Measurements from ENCODE around the gene MATCAP1. TPM values are rescaled to one million over a fixed set of nuclear protein-coding genes. Genes with fewer than 3 reads are reported as not detected.

Gene MATCAP1
- total RNA-seq, 6 experiments from 2014 or later, result 3.5 to 13.8 (median 9.3) TPM

GRCh38 chr16:67174706-67175231 is 9.0 kb downstream of the MATCAP1 start:
- Histone ChIP-seq H3K9me3 (no peaks in the 10 kb centered on the region), H3K4me3 (peak overlapping the region; percentile 46 to 48 (median 47)), H3K4me1 (peaks cover 0 to 36% (median 10%) of the 10 kb centered on the region in 4 donors), H3K27me3 (no peaks in the 10 kb centered on the region), H3K36me3 (no peaks in the 10 kb centered on the region), H3K27ac (peak overlapping the region; percentile 63 to 76 (median 71))
- 49% methylated on average over 5 of the region's 31 CpGs for WGBS (ENCODE audit: insufficient coverage, low coverage, low lambda C conversion rate, missing lambda C conversion rate)
- no peak for ATAC-seq
- intact Hi-C loops (cut with DNase I), result no loop called here
- no peak for DNase-seq
- TF ChIP-seq CTCF (IDR thresholded peaks at IDR 0.05), result no peak

GRCh38 chr16:67173808-67174705 is 9.7 kb downstream of the MATCAP1 start:
- intact Hi-C loops (cut with DNase I), result no loop called here

DNA sequence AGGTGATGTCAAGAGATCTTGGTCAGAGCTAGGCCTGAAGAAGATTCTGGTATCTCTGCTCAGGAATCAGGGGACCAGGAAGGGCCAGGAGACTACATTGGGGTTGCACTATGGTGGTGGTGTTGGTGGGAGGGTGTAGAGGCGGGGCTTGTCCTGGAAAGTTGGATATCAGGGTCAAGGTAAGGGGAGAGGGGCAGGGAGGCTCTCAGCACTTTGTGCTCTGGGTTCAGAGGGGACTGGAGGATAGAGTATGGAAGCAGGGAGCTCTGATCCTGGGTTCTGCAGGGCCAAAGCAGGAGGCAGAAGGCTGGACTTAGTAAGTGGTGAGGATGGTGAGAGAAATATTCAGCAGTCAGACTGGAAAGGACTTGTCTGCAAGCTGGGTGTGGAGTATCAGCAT is 10.4 kb downstream of the MATCAP1 start:
- Histone ChIP-seq H3K9me3 (no peaks in the 10 kb centered on the region), H3K27ac (peak overlapping the region; percentile 63 to 76 (median 71)), H3K4me1 (peaks cover 0 to 37% (median 7%) of the 10 kb centered on the region in 4 donors), H3K36me3 (no peaks in the 10 kb centered on the region), H3K27me3 (no peaks in the 10 kb centered on the region), H3K4me3 (peak overlapping the region; percentile 46 to 48 (median 47))
- intact Hi-C loops (cut with DNase I), result no loop called here
- TF ChIP-seq CTCF (IDR thresholded peaks at IDR 0.05) (no peak), POLR2A (IDR thresholded peaks at IDR 0.05) (no peak)
- DNase-seq (no peak), ATAC-seq (no peak)
- WGBS (ENCODE audit: insufficient coverage, low coverage, low lambda C conversion rate, missing lambda C conversion rate), result 94% methylated on average over 1 of the region's 1 CpG

More at GRCh38 chr16:67173808-67174705, 9.7 kb downstream of the MATCAP1 start:
- Histone ChIP-seq H3K4me1 (peaks cover 0 to 43% (median 10%) of the 10 kb centered on the region in 4 donors), H3K27ac (peak overlapping the region; percentile 63 to 76 (median 71)), H3K9me3 (no peaks in the 10 kb centered on the region), H3K27me3 (no peaks in the 10 kb centered on the region), H3K36me3 (no peaks in the 10 kb centered on the region), H3K4me3 (peak overlapping the region; percentile 46 to 48 (median 47))
- ATAC-seq (peak; percentile 62 to 86 (median 82)), DNase-seq (peak; percentile 92 to 96 (median 96))
- under 1% methylated on average over 8 of the region's 71 CpGs for WGBS (ENCODE audit: insufficient coverage, low coverage, low lambda C conversion rate, missing lambda C conversion rate)
- peak; percentile 23 to 51 (median 34) for TF ChIP-seq CTCF (IDR thresholded peaks at IDR 0.05)
- TF ChIP-seq POLR2A (IDR thresholded peaks at IDR 0.05), result peak; percentile 86

- no peak for TF ChIP-seq POLR2A (IDR thresholded peaks at IDR 0.05)
- no peaks in the 10 kb centered on the region for H3K9me3 ChIP-seq
- peaks cover 0 to 28% (median 7%) of the 10 kb centered on the region in 4 donors for H3K4me1 ChIP-seq
- peak overlapping the region; percentile 70 to 89 (median 77) for H3K27ac ChIP-seq
- DNase-seq (no peak), ATAC-seq (peak in 3 of 4 donors; percentile 3 to 4 (median 4))
- peak overlapping the region; percentile 35 to 56 (median 43) for H3K4me3 ChIP-seq
- 27% methylated on average over 3 of the region's 14 CpGs for WGBS (ENCODE audit: insufficient coverage, low coverage, low lambda C conversion rate, missing lambda C conversion rate)
- intact Hi-C loops (cut with DNase I), result no loop called here
- no peaks in the 10 kb centered on the region for H3K27me3 ChIP-seq
- no peaks in the 10 kb centered on the region for H3K36me3 ChIP-seq
Observed at GRCh38 chr16:67170949-67171649, 12.7 kb downstream of the MATCAP1 start.
